Type B pancreatic cell (in vitro differentiated cells): ENCODE measurements around the gene SPC24. TPM values are rescaled to one million over a fixed set of nuclear protein-coding genes. Genes with fewer than 3 reads are reported as not detected.
"Not testable (repeated sequence)": the region's sequence is repeated elsewhere in the genome, so short reads cannot be mapped to it uniquely, and the experiment has no call there.

Experiments used
- DNase-seq: peaks from one replicate; pipeline ENCODE4 v3.0.0; 2021; ENCODE audit warnings: mixed read lengths; ENCODE audit not compliant: unreplicated experiment; ENCODE audit errors: extremely low spot score
- H3K27ac Mint-ChIP-seq: 2 replicates; pipeline ENCODE4 v1.8.0; 2021; ENCODE audit warnings: mild to moderate bottlenecking, mixed read lengths
- H3K27me3 Mint-ChIP-seq: 2 replicates; pipeline ENCODE4 v1.8.0; 2021; ENCODE audit warnings: mixed read lengths
- H3K36me3 Mint-ChIP-seq: 2 replicates; pipeline ENCODE4 v1.8.0; 2021; ENCODE audit warnings: mixed read lengths
- H3K4me1 Mint-ChIP-seq: one replicate; pipeline ENCODE4 v1.8.0; 2021; ENCODE audit warnings: mixed read lengths; ENCODE audit not compliant: unreplicated experiment
- H3K4me3 Mint-ChIP-seq: 2 replicates; pipeline ENCODE4 v1.8.0; 2021; ENCODE audit warnings: mild to moderate bottlenecking, mixed read lengths
- H3K9me3 Mint-ChIP-seq: 2 replicates; pipeline ENCODE4 v1.8.0; 2021; ENCODE audit warnings: mixed read lengths
- total RNA-seq: library from RNA; stranded (reverse); gene quantifications from 2 replicates; pipeline ENCODE4 v1.2.1, GENCODE V29; 2021; ENCODE audit warnings: low replicate concordance
- TF ChIP-seq, protein P1 (sequence below): fragments of 200-600 bp; sonication (generic); conservative IDR thresholded peaks from 2 replicates; pipeline ENCODE4 v1.5.0; 2021; ENCODE audit warnings: antibody characterized with exemption, mild to moderate bottlenecking

SPC24 gene
- total RNA-seq, 1 donor from 2014 or later: 43.2 TPM

DNA sequence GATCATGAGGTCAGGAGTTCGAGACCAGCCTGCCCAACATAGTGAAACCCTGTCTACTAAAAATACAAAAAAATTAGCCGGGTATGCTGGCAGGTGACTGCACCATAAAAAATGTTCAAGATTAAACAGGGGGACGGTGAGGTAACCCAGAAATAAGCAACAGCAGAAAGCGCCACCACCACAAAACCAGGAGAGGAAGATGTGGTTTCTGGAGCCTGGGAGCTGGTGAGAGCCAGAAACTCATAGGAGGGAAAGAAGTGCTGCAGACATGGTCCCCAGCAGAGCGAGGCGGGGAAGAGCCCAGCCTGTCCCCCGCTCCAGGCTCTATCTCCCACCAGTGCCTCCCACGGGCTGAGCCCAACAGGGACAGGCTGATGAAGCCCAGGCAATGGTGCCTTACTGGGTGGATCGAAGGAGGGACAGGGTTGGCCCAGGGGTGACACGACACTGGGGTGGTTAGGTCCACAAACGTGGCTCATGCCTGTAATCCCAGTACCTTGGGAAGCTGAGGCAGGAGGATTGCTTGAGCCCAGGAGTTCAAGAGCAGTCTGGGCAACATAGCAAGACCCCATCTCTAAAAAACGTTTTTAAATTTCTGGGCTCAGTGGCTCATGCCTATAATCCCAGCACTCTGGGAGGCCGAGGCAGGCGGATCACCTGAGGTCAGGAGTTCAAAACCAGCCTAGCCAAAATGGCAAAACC lies 19.0 kb downstream of the SPC24 start:
- TF ChIP-seq, protein P1, sequence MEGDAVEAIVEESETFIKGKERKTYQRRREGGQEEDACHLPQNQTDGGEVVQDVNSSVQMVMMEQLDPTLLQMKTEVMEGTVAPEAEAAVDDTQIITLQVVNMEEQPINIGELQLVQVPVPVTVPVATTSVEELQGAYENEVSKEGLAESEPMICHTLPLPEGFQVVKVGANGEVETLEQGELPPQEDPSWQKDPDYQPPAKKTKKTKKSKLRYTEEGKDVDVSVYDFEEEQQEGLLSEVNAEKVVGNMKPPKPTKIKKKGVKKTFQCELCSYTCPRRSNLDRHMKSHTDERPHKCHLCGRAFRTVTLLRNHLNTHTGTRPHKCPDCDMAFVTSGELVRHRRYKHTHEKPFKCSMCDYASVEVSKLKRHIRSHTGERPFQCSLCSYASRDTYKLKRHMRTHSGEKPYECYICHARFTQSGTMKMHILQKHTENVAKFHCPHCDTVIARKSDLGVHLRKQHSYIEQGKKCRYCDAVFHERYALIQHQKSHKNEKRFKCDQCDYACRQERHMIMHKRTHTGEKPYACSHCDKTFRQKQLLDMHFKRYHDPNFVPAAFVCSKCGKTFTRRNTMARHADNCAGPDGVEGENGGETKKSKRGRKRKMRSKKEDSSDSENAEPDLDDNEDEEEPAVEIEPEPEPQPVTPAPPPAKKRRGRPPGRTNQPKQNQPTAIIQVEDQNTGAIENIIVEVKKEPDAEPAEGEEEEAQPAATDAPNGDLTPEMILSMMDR: no peak
- no peak for DNase-seq
- Mint-ChIP-seq H3K9me3 (no peaks in the 10 kb centered on the region), H3K36me3 (peaks cover 11% of the 10 kb centered on the region), H3K27ac (peak overlapping the region; percentile 39), H3K4me3 (peak overlapping the region; percentile 11), H3K4me1 (peaks cover 12% of the 10 kb centered on the region), H3K27me3 (no peaks in the 10 kb centered on the region)

GRCh38 chr19:11131471-11131870 lies 24.1 kb downstream of the SPC24 start:
- Mint-ChIP-seq H3K36me3 (peaks cover 26% of the 10 kb centered on the region), H3K4me1 (no peaks in the 10 kb centered on the region), H3K27me3 (no peaks in the 10 kb centered on the region), H3K27ac (peak overlapping the region; percentile 58), H3K4me3 (no peak overlapping the region), H3K9me3 (no peaks in the 10 kb centered on the region)
- no peak for DNase-seq
- TF ChIP-seq, protein P1: no peak

GRCh38 chr19:11130824-11131455 lies 24.6 kb downstream of the SPC24 start:
- TF ChIP-seq, protein P1: peak; percentile 79
- no peak overlapping the region for H3K4me3 Mint-ChIP-seq
- H3K9me3 Mint-ChIP-seq: no peaks in the 10 kb centered on the region
- DNase-seq: peak; percentile 85
- no peaks in the 10 kb centered on the region for H3K27me3 Mint-ChIP-seq
- peak overlapping the region; percentile 58 for H3K27ac Mint-ChIP-seq
- peaks cover 30% of the 10 kb centered on the region for H3K36me3 Mint-ChIP-seq
- H3K4me1 Mint-ChIP-seq: no peaks in the 10 kb centered on the region

- H3K27me3 Mint-ChIP-seq: no peaks in the 10 kb centered on the region
- H3K27ac Mint-ChIP-seq: no peak overlapping the region
- no peaks in the 10 kb centered on the region for H3K9me3 Mint-ChIP-seq
- peaks cover 27% of the 10 kb centered on the region for H3K36me3 Mint-ChIP-seq
- TF ChIP-seq, protein P1: no peak
- H3K4me1 Mint-ChIP-seq: no peaks in the 10 kb centered on the region
- no peak overlapping the region for H3K4me3 Mint-ChIP-seq
- DNase-seq: no peak
These were observed 27.7 kb downstream of the SPC24 start for GRCh38 chr19:11127905-11128304.

DNA sequence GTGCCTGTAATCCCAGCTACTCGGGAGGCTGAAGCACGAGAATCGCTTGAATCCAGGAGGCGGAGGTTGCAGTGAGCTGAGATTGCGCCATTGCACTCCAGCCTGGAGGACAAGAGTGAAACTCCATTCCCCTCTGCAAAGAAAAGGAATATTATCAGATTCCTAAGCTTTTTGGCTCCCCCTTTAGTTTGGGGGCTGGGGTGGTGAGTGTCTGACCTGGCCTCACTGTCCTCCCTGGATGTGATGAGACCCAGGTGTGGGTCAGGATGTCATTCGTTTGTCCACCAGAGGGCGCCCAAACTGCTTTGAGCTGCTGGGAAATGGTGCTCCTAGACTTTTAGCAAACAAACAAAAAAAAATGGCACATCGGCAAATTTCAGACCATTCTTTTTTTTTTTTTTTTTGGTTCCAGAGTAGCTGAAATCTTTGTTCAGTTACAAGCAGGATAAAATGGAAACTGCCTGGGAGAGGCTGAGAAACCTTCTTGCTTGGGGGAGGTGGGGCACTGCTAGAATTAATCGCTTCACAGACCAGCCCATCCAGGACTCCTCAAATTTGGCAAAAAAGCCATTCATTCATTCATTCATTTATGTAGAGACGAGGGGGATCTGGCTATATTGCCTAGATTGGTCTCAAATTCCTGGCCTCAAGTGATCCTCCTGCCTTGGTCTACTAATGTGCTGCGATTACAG lies 29.4 kb downstream of the SPC24 start:
- no peak for DNase-seq
- no peaks in the 10 kb centered on the region for H3K4me1 Mint-ChIP-seq
- H3K9me3 Mint-ChIP-seq: no peaks in the 10 kb centered on the region
- peak overlapping the region; percentile 58 for H3K27ac Mint-ChIP-seq
- H3K4me3 Mint-ChIP-seq: no peak overlapping the region
- TF ChIP-seq, protein P1: peak; percentile 87
- H3K27me3 Mint-ChIP-seq: no peaks in the 10 kb centered on the region
- H3K36me3 Mint-ChIP-seq: peaks cover 18% of the 10 kb centered on the region

DNA sequence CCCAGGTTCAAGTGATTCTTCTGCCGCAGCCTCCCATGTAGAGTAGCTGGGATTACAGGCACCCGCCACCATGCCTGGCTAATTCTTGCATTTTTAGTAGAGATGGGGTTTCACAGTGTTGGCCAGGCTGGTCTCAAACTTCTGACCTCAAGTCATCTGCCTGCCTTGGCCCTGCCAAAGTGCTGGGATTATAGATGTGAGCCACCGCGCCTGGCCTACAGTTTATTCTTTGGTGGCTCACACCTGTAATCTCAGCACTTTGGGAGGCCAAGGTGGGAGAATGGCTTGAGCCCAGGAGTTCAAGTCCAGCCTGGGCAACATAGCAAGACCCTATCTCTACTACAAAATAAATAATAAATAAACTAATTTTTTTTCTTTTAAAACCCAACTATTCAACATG lies 31.4 kb downstream of the SPC24 start:
- H3K4me1 Mint-ChIP-seq, H3K4me3 Mint-ChIP-seq, H3K9me3 Mint-ChIP-seq, H3K27ac Mint-ChIP-seq, H3K27me3 Mint-ChIP-seq, DNase-seq: not testable (repeated sequence)
- peaks cover 18% of the 10 kb centered on the region for H3K36me3 Mint-ChIP-seq
